ENCODE data around the gene LINGO1.

- no peak for TF ChIP-seq POLR2A (IDR thresholded peaks at IDR 0.05; ENCODE audit: low read depth, low read length)
- TF ChIP-seq TAF1 (IDR thresholded peaks at IDR 0.05; ENCODE audit: low read depth, low read length) = no peak
- TF ChIP-seq POLR2AphosphoS5 (IDR thresholded peaks at IDR 0.05; ENCODE audit: low read depth, low read length) = no peak
- TF ChIP-seq POU2F2 (IDR thresholded peaks at IDR 0.05; ENCODE audit: low read depth, low read length) = no peak
These were observed 20.9 kb downstream of the LINGO1 start for GRCh38 chr15:77611767-77612166.
